GM20000 (cell line): Measurements from ENCODE around the gene HJURP.

ENCODE experiments used
- DNase-seq: peaks from one replicate; pipeline ENCODE4 v3.0.0; 2012; ENCODE audit warnings: low spot score
- CTCF ChIP-seq: IDR thresholded peaks from 2 replicates; pipeline ENCODE4 v1.5.1; 2012; ENCODE audit warnings: mild to moderate bottlenecking, control low read depth; ENCODE audit errors: extremely low read depth, missing control alignments

Gene HJURP

GRCh38 chr2:233867993-233868532 is 13.7 kb upstream of the HJURP start, which contains the start of gene MSL3B:
TSS of gene MSL3B (minus strand) at chr2:233868386.
- TF ChIP-seq CTCF: no peak
- DNase-seq: peak; percentile 88

- no peak for TF ChIP-seq CTCF
- DNase-seq: no peak
These were observed 12.1 kb upstream of the HJURP start for GRCh38 chr2:233866479-233866878.

- no peak for TF ChIP-seq CTCF
These were observed 11.5 kb upstream of the HJURP start for GRCh38 chr2:233865838-233866237.

GRCh38 chr2:233862261-233862768 is 8.0 kb upstream of the HJURP start:
- no peak for TF ChIP-seq CTCF
- DNase-seq: no peak

More at GRCh38 chr2:233865838-233866237, 11.5 kb upstream of the HJURP start:
- no peak for DNase-seq

- TF ChIP-seq CTCF: no peak
These were observed 4.0 kb upstream of the HJURP start for GRCh38 chr2:233858331-233858730.

GRCh38 chr2:233857511-233858141 is 3.3 kb upstream of the HJURP start:
- TF ChIP-seq CTCF: peak; percentile 30
- no peak for DNase-seq

More at GRCh38 chr2:233858331-233858730, 4.0 kb upstream of the HJURP start:
- no peak for DNase-seq

- TF ChIP-seq CTCF: no peak
- DNase-seq: no peak
These were observed 1.8 kb upstream of the HJURP start for GRCh38 chr2:233856184-233856583.
